Stimulated activated CD8-positive, alpha-beta memory T cell treated with anti-CD3 and anti-CD28 coated beads, Interleukin-4, amount 100 ng/mL, for 1 hour (primary cell): Measurements from ENCODE around the gene MYBBP1A.
"Not testable (repeated sequence)": the region's sequence is repeated elsewhere in the genome, so short reads cannot be mapped to it uniquely, and the experiment has no call there.

Source experiments
- DNase-seq, 2 donors: peaks; one replicate each; pipeline ENCODE4 v3.0.0-alpha.2; 2020; ENCODE audit warnings: low read depth in 2 of 2, low spot score in 1 of 2

MYBBP1A gene

DNA sequence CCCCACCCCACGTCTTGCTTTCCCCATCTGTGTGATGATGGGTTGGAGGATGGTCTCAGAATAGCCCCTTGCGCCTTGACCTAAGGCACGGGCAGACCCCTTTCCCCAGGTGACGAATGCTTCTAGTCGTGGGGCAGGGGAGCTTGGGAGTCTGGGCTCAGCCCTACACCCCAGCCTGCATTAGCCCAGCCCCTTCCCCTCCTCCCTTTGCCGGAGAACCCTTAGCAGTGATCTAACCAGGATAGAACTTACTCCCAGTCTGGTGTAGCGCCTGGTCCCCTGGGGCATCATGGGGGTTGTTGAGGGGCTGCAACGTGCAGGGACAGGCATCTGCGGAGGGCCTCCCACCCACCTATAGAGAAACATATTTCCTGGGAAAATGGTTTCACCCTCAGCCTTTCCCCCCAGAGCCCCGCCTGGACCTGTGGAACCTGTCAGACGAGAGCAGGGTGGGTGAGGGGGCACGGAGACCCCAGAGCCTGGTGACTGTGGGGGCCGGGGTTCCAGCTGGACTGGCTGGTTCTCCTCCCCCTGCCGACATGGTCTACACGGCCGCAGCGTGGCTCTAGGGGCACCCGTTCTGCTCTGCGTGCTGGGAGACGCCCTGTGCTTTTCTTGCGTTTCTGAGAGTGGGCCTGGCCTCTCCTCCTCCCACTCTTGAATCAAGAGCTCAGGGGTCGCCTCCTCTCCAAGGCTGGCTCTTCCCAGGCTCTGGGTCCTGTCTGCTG, 33.9 kb upstream of the MYBBP1A start:
- no peak for DNase-seq

DNA sequence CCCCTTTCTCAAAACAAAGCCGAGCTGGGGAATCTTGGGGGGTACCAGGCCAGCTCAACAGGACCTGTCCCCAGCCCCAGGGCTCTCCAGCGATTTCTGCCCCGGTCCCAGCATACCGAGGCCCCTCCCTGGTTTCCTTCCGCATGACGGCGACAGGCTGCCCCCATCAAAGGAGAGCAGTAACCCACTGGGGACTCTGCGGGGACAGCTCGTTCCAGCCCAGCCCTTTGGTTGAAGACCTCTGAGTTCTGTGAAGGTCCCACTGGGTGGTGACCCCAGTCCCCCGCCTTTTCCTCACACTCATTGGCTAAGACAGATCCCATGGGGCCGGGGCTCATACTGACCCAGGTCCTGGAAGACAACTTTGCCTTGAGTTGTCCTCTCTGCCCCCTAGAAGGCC, 33.2 kb upstream of the MYBBP1A start:
- DNase-seq: no peak

GRCh38 chr17:4587803-4588202, 32.6 kb upstream of the MYBBP1A start:
- no peak for DNase-seq

DNA sequence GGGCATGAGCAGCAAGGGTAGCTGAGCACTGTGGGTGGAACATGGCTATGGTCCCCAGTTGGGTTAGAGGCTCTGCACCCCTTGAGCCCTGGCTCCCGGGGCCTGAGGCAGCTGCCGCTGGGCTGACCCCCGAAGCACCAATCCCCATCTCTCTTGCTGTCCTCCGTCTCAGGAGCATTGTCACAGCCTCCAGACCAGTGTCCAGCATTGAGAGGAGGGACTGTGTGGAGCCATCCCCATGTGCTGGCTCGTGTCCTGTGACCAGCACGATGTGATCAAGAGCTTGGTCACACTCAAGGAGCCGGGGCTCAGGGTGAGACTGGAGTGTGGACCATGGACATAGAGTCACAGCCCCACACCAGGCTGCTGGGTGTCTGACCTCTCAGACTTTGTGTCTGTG, 32.0 kb upstream of the MYBBP1A start:
- DNase-seq: no peak

- DNase-seq: no peak
Measured at GRCh38 chr17:4586043-4586442, 30.9 kb upstream of the MYBBP1A start.

GRCh38 chr17:4585638-4585994, 30.4 kb upstream of the MYBBP1A start:
- DNase-seq: no peak

DNA sequence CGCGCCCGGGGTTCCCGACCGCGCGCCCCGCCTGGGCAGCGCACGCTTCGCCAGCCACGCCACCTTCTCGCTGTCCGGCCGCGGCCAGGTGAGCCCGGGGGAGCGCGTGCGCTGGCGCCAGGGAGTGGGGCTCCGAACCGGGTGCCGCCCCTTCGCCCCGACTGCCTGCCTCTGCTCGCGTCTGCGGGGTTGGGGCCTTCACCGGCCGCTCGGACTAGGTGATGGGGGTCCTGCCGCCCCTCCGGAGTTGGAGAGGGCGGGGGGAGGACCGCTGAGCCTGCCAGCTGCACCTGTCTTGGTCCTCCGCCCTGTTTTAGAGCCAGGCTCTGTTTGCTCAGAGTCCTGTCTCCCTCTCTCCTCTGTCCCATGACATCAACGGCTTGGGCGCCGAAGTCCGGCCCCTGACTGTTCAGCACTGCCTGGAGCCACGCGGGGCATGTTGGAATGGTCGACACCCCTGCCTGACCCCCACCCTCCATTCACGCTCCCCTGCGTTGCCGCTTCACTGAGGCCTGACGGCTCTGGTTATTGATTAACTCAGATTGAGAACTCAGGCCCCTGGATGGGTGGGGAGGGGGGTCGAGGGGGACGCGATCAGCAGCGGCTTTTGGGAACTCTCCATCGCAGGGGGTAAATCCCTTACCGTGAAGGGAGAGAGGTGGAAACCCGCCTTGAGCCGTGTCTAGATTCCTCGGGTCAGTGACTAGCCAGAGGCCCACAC, 29.9 kb upstream of the MYBBP1A start:
- no peak for DNase-seq

GRCh38 chr17:4584101-4584916, 29.1 kb upstream of the MYBBP1A start, which contains the start of gene SMTNL2:
Gene SMTNL2, plus strand, starts transcription at chr17:4584529. Its CDS starts 77 bp downstream, at chr17:4584606.
- no peak for DNase-seq

DNA sequence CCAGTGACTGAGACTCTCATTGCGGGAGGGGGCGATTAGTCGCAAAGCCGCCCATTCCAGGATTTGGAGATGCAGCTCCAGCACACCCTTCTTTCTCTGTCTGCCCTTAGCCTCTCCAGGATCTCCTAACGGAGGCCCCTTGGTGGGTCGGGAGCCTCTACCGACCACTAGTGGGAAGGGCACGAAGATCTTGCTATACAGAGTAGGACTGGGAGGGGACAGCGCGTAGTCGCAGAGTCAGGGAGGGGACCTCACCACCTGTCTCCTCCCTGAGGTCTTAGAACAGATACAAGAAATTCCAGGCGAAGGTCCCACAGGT, 28.6 kb upstream of the MYBBP1A start:
- DNase-seq: no peak

GRCh38 chr17:4583206-4583605, 28.0 kb upstream of the MYBBP1A start:
- no peak for DNase-seq

DNA sequence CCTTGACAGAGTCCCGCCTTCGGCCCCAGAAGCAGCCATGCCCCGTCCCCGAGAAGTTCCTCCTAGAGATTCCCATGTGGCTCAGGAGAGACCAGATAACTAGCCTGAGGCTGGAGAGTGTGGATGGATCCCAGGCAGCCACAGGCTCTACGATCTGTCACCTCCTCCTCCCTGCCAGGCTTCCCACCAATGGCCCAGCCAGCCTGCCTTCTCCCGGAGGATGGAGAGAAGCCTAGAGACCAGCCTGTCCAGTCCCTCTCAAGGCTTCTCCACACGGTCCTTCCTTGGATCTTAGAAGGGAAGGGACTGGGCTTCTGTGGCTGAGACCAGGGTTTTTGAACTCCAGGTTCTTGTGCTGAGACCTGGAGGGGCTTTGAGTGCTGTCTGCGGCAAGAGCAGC, 27.5 kb upstream of the MYBBP1A start:
- DNase-seq: no peak

- DNase-seq: no peak
Measured at GRCh38 chr17:4582101-4582501, 26.9 kb upstream of the MYBBP1A start.

DNA sequence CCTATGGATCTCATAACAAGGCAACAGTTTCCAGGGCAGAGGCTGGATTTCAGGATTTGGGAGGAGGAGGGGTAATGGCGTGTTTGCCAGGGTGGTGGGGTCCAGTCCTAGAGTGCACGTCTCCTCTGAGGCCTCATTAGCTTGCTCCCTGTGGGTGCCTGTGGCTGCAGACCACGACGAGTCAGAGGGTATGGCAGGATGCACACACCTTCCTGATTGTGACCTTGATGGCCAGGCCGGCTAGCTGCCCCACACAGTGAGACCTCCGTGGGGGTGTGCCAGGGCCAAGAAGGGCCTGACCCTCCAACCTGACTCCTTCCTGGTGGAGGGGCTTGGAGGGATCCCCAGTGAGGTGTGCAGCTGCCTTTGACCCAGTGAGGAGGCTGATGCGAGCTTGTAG, 25.1 kb upstream of the MYBBP1A start:
- no peak for DNase-seq

DNA sequence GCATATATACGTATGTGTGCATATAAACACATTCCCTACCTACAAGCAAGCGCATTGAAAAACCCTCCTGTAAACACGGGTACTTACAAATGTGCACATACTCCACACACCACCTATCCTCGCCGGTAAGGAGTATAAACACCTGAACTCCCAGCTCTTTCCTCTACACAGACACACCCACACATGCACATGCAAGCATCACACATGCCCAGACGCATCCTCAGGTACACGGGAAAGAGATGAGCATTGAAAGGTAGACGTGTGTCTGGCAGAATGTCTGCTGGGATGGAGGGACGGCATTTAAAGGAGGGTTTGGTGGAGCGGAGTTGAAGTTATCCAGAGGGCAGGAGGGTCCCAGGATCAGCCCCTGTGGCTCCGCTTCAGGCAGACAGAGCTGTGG, 24.5 kb upstream of the MYBBP1A start:
- DNase-seq: no peak

- DNase-seq: not testable (repeated sequence)
Measured at GRCh38 chr17:4578349-4578748, 23.2 kb upstream of the MYBBP1A start.

DNA sequence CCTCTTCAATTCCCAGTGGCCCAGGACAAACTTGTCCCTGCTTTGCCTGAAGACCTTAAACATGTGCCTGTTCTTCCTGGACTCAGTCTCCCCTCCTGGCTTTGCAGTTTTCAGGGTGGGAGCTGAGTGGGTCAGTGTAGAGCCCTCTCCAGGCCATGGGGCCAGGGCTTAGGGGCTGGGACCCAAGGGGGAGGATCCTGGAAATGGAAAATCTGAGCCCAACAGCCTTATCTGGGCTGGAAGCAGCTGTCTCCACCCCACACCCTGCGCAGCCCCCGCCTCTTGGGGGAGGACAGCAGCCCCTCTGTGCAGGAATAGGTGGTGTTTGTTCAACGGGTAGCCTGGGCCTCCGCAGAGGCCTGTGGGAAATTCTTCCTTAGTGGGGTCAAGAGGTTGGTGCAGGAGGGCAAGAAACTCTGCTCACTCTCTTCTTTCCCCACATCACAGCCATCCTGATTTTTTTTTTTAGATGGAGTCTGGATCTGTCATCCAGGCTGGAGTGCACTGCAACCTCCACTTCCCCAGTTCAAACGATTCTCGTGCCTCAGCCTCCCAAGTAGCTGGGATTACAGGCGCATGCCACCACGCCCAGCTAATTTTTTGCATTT, 22.3 kb upstream of the MYBBP1A start:
- no peak for DNase-seq

DNA sequence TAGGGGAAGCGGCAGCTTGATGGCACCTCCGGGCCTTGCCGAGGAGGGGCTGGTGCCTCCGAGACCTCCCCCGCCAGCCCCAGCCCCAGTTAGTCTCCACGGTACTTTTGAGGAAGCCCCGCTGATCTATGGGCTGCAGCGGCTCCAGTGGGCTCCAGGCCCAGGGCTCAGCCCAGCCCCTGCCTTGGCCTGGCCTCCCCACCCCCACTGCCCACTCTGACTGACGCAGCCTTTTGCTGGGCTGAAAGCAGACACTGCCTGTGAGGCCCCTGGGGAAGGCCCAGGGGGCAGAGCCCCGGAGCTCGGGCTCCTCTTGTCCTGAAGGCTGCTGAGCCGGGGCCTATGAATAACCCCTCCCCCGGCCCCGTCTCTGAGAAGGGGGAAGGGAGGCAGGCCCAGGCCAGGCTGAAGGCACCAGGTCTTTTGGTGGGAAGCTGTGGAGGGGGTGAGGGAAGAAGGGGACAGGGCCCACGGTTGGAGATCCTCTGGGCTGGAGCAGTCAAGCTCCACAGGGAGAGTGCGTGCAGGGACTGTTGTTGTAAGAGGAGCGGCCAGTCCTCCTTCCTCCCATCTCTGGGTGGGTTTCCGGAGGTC, 21.6 kb upstream of the MYBBP1A start:
- no peak for DNase-seq

GRCh38 chr17:4576161-4576558, 21.0 kb upstream of the MYBBP1A start:
- no peak for DNase-seq

DNA sequence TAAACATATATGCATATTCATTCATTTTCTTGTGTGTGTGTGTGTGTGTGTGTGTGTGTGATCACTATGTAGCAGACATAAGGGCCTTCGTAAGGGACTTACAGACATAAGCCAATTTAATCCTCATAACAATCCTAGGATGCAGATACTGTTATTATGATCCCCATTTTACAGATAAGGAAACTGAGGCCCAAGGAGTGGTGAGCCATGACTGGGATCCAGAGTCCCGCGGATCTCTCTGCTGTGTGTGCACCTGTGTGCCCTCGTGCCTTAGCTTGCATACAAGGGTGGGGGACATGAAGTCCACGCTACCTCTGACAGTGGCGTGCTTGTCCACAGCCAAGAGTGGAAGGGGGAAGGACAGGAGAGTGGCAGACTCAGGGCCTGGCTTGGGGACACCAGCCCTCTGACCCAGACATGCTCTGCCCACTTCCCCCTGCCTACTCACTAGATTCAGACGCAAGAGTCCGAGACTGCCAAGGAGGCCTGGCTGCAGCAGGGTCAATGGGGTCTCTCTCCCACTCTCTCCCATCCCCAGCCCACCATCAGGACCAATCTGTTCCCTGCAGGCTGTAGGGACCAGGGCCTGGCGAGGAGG, 19.4 kb upstream of the MYBBP1A start:
- DNase-seq: no peak

DNA sequence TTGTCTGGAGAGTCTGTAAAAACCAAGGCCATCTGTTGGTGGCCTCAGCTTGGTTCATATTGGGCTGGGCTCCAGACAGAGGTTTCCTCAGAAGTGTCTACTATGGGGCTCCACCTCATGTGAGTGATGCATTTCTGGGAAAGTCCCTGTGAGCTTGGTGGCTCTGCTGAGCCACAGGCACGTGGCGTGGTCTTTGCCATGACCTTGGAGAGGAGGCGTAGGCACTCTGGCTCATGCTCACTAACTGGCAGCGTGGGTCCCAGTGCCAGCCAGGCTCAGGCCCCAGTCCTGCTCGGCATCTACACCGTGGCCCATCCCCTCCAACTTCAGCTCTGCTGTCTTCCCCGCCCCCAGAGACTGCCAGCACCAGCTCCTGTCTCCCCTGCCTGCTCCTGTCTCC, 18.5 kb upstream of the MYBBP1A start:
- peak in 1 of 2 donors; percentile 29 for DNase-seq

- no peak for DNase-seq
Measured at GRCh38 chr17:4573115-4573514, 17.9 kb upstream of the MYBBP1A start.
